SU-DHL-6 (cell line): ENCODE data around the gene ARL5A.

Source experiments
- EZH2phosphoT487 ChIP-seq: fragments of 200-600 bp; sonication (generic), shearing (Covaris generic); conservative IDR thresholded peaks from 2 replicates; pipeline ENCODE4 v1.6.1; 2018; ENCODE audit warnings: mild to moderate bottlenecking, antibody characterized with exemption, low read length, moderate library complexity, mixed read lengths
- TF ChIP-seq, protein P1 (sequence below): fragments of 200-600 bp; sonication (generic); IDR thresholded peaks from one replicate; pipeline ENCODE4 v1.5.1; 2017; ENCODE audit warnings: antibody characterized with exemption, mild to moderate bottlenecking, low read length, moderate library complexity; ENCODE audit not compliant: insufficient read depth, poor library complexity, severe bottlenecking

DNA sequence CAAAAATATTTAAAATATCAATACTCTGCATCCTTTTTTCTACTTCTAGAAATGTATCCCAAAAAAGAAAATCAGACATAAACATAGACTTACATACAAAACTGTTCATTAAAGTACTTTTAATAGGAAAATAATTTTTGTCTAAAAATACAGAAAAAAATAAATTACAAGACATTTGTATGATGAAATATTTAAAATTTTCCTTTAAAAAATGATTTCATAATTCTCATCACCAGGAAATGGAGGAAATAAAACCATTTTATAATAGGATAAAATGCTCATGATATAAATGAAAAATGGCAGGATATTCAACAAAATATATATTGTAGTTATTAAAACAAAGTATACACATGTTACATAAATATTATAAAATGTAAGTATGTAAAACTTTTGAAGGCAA lies 24.4 kb downstream of the ARL5A start:
- TF ChIP-seq, protein P1, sequence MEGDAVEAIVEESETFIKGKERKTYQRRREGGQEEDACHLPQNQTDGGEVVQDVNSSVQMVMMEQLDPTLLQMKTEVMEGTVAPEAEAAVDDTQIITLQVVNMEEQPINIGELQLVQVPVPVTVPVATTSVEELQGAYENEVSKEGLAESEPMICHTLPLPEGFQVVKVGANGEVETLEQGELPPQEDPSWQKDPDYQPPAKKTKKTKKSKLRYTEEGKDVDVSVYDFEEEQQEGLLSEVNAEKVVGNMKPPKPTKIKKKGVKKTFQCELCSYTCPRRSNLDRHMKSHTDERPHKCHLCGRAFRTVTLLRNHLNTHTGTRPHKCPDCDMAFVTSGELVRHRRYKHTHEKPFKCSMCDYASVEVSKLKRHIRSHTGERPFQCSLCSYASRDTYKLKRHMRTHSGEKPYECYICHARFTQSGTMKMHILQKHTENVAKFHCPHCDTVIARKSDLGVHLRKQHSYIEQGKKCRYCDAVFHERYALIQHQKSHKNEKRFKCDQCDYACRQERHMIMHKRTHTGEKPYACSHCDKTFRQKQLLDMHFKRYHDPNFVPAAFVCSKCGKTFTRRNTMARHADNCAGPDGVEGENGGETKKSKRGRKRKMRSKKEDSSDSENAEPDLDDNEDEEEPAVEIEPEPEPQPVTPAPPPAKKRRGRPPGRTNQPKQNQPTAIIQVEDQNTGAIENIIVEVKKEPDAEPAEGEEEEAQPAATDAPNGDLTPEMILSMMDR: no peak
- TF ChIP-seq EZH2phosphoT487: no peak
